Measurements from ENCODE around the gene LIMCH1. TPM values are rescaled to one million over a fixed set of nuclear protein-coding genes. Genes with fewer than 3 reads are reported as not detected.
"Not testable (repeated sequence)": the region's sequence is repeated elsewhere in the genome, so short reads cannot be mapped to it uniquely, and the experiment has no call there.

Gene LIMCH1
- total RNA-seq, 1 donor from 2014 or later, result 7.1 TPM

DNA sequence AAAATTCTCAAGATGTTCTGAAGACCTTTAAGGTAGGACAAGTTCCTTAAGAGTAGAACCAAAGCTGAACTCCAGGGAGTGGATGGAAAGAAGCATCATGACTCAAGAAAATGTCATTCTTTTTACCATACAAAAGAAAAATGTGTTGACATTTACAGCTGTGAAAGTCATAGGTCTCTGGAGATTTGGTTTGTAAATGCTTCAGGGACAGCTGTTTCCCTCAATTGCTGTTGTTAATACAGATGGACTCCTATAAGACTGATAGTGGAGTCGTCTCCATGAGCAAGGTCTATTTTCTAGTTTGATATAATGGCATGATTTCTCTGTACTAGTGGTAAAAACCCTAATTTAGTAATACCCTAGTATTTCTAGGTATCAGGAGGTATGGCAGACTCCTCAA is 108.9 kb downstream of the LIMCH1 start:
- Histone ChIP-seq H3K9ac (ENCODE audit: low read length) (no peak overlapping the region), H3K27me3 (ENCODE audit: insufficient read depth, low read length) (peaks cover 17% of the 10 kb centered on the region), H3K4me3 (ENCODE audit: insufficient read depth, low read depth, low read length) (no peak overlapping the region), H3K79me2 (ENCODE audit: insufficient read depth, low read length) (no peaks in the 10 kb centered on the region), H3K4me2 (ENCODE audit: low read length) (no peak overlapping the region), H4K20me1 (ENCODE audit: insufficient read depth, low read length) (no peaks in the 10 kb centered on the region), H2AFZ (ENCODE audit: low read depth, low read length) (no peak overlapping the region), H3K27ac (ENCODE audit: low read depth, low read length) (no peak overlapping the region), H3K9me3 (ENCODE audit: insufficient read depth, low read depth, low read length) (no peaks in the 10 kb centered on the region), H3K36me3 (ENCODE audit: insufficient read depth, low read length) (no peaks in the 10 kb centered on the region), H3K4me1 (ENCODE audit: insufficient read depth, low read length) (no peaks in the 10 kb centered on the region)
- Mint-ChIP-seq H3K27ac (ENCODE audit: unreplicated experiment) (no peak overlapping the region), H3K4me1 (ENCODE audit: low read depth, unreplicated experiment) (peaks cover 9% of the 10 kb centered on the region), H3K36me3 (ENCODE audit: low read depth, unreplicated experiment) (no peaks in the 10 kb centered on the region), H3K4me3 (ENCODE audit: unreplicated experiment) (no peak overlapping the region), H3K27me3 (ENCODE audit: low read depth, unreplicated experiment) (peaks cover 10% of the 10 kb centered on the region), H3K9me3 (ENCODE audit: unreplicated experiment) (no peaks in the 10 kb centered on the region)
- FAIRE-seq, result no peak
- no peak for TF ChIP-seq EZH2 (IDR thresholded peaks at IDR 0.05; ENCODE audit: insufficient read depth, low read length)
- TF ChIP-seq, protein P1, sequence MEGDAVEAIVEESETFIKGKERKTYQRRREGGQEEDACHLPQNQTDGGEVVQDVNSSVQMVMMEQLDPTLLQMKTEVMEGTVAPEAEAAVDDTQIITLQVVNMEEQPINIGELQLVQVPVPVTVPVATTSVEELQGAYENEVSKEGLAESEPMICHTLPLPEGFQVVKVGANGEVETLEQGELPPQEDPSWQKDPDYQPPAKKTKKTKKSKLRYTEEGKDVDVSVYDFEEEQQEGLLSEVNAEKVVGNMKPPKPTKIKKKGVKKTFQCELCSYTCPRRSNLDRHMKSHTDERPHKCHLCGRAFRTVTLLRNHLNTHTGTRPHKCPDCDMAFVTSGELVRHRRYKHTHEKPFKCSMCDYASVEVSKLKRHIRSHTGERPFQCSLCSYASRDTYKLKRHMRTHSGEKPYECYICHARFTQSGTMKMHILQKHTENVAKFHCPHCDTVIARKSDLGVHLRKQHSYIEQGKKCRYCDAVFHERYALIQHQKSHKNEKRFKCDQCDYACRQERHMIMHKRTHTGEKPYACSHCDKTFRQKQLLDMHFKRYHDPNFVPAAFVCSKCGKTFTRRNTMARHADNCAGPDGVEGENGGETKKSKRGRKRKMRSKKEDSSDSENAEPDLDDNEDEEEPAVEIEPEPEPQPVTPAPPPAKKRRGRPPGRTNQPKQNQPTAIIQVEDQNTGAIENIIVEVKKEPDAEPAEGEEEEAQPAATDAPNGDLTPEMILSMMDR (IDR thresholded peaks at IDR 0.05; ENCODE audit: insufficient read depth, low read depth, low read length), result no peak
- DNase-seq (ENCODE audit: low read depth), result no peak

GRCh38 chr4:41647383-41647782 is 109.4 kb downstream of the LIMCH1 start:
- no peak overlapping the region for H3K4me3 ChIP-seq (ENCODE audit: insufficient read depth, low read depth, low read length)
- H3K9me3 ChIP-seq (ENCODE audit: insufficient read depth, low read depth, low read length), result no peaks in the 10 kb centered on the region
- Mint-ChIP-seq H3K27me3 (ENCODE audit: low read depth, unreplicated experiment) (peaks cover 10% of the 10 kb centered on the region), H3K27ac (ENCODE audit: unreplicated experiment) (no peak overlapping the region), H3K4me1 (ENCODE audit: low read depth, unreplicated experiment) (peaks cover 9% of the 10 kb centered on the region), H3K4me3 (ENCODE audit: unreplicated experiment) (no peak overlapping the region), H3K36me3 (ENCODE audit: low read depth, unreplicated experiment) (no peaks in the 10 kb centered on the region), H3K9me3 (ENCODE audit: unreplicated experiment) (no peaks in the 10 kb centered on the region)
- FAIRE-seq, result no peak
- H3K79me2 ChIP-seq (ENCODE audit: insufficient read depth, low read length), result no peaks in the 10 kb centered on the region
- H3K36me3 ChIP-seq (ENCODE audit: insufficient read depth, low read length), result no peaks in the 10 kb centered on the region
- no peaks in the 10 kb centered on the region for H4K20me1 ChIP-seq (ENCODE audit: insufficient read depth, low read length)
- TF ChIP-seq, protein P1 (IDR thresholded peaks at IDR 0.05; ENCODE audit: insufficient read depth, low read depth, low read length), result no peak
- TF ChIP-seq EZH2 (IDR thresholded peaks at IDR 0.05; ENCODE audit: insufficient read depth, low read length), result no peak
- no peaks in the 10 kb centered on the region for H3K4me1 ChIP-seq (ENCODE audit: insufficient read depth, low read length)
- DNase-seq (ENCODE audit: low read depth), result no peak
- no peak overlapping the region for H3K9ac ChIP-seq (ENCODE audit: low read length)
- peaks cover 17% of the 10 kb centered on the region for H3K27me3 ChIP-seq (ENCODE audit: insufficient read depth, low read length)
- H3K27ac ChIP-seq (ENCODE audit: low read depth, low read length), result no peak overlapping the region
- H2AFZ ChIP-seq (ENCODE audit: low read depth, low read length), result no peak overlapping the region
- no peak overlapping the region for H3K4me2 ChIP-seq (ENCODE audit: low read length)

DNA sequence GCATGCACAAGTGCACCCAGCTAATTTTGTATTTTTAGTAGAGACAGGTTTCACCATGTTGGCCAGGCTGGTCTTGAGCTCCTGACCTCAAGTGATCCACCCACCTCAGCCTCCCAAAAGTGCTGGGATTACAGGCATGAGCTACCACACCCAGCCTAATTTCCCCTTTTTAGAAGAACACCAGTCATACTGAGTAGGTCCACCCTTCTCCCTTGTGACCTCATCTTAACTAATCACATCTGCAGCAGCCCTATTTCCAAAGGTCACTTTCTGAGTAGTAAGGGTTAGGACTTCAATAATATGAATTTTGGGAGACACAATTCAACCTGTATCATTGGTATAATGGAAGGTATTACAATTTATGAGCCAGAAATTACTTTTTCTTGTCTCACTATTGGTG is 113.2 kb downstream of the LIMCH1 start:
- not testable (repeated sequence) for H3K27ac Mint-ChIP-seq (ENCODE audit: unreplicated experiment); H3K4me2 ChIP-seq (ENCODE audit: low read length); DNase-seq (ENCODE audit: low read depth); H3K79me2 ChIP-seq (ENCODE audit: insufficient read depth, low read length); H4K20me1 ChIP-seq (ENCODE audit: insufficient read depth, low read length); H3K9me3 Mint-ChIP-seq (ENCODE audit: unreplicated experiment); FAIRE-seq; H3K9ac ChIP-seq (ENCODE audit: low read length); H3K4me3 Mint-ChIP-seq (ENCODE audit: unreplicated experiment); H3K36me3 Mint-ChIP-seq (ENCODE audit: low read depth, unreplicated experiment); H3K4me3 ChIP-seq (ENCODE audit: insufficient read depth, low read depth, low read length); H3K4me1 ChIP-seq (ENCODE audit: insufficient read depth, low read length); H3K27me3 ChIP-seq (ENCODE audit: insufficient read depth, low read length); H3K36me3 ChIP-seq (ENCODE audit: insufficient read depth, low read length); H3K9me3 ChIP-seq (ENCODE audit: insufficient read depth, low read depth, low read length); H3K27ac ChIP-seq (ENCODE audit: low read depth, low read length); H3K27me3 Mint-ChIP-seq (ENCODE audit: low read depth, unreplicated experiment); H2AFZ ChIP-seq (ENCODE audit: low read depth, low read length)
- H3K4me1 Mint-ChIP-seq (ENCODE audit: low read depth, unreplicated experiment), result peaks cover 26% of the 10 kb centered on the region
